HG02938 (cell line): ENCODE results near the gene LRP1.

ENCODE experiments used
- ATAC-seq: cut with Tn5 transposase; IDR thresholded peaks from one replicate; pipeline ENCODE4 v1.9.1; 2021; ENCODE audit warnings: mild to moderate bottlenecking, moderate library complexity; ENCODE audit not compliant: unreplicated experiment

Gene LRP1

GRCh38 chr12:57190037-57190436, 61.8 kb downstream of the LRP1 start:
- ATAC-seq = no peak

GRCh38 chr12:57190821-57191220, 62.5 kb downstream of the LRP1 start:
- ATAC-seq = no peak

GRCh38 chr12:57191410-57191809, 63.1 kb downstream of the LRP1 start:
- ATAC-seq = no peak

- ATAC-seq = no peak
Measured at GRCh38 chr12:57192920-57193319, 64.6 kb downstream of the LRP1 start.

GRCh38 chr12:57193706-57194245, 65.5 kb downstream of the LRP1 start:
- ATAC-seq = no peak

GRCh38 chr12:57194253-57194652, 66.0 kb downstream of the LRP1 start:
- ATAC-seq = no peak

- no peak for ATAC-seq
Measured at GRCh38 chr12:57195186-57195585, 66.9 kb downstream of the LRP1 start.

GRCh38 chr12:57195611-57196371, 67.5 kb downstream of the LRP1 start:
- ATAC-seq = no peak

- ATAC-seq = no peak
Measured at GRCh38 chr12:57196439-57196838, 68.2 kb downstream of the LRP1 start.

- ATAC-seq = no peak
Measured at GRCh38 chr12:57196956-57197355, 68.7 kb downstream of the LRP1 start.

- no peak for ATAC-seq
Measured at GRCh38 chr12:57198329-57198728, 70.0 kb downstream of the LRP1 start.

GRCh38 chr12:57199191-57199590, 70.9 kb downstream of the LRP1 start:
- no peak for ATAC-seq

GRCh38 chr12:57200497-57200896, 72.2 kb downstream of the LRP1 start:
- no peak for ATAC-seq

- no peak for ATAC-seq
Measured at GRCh38 chr12:57201219-57201618, 72.9 kb downstream of the LRP1 start.

- no peak for ATAC-seq
Measured at GRCh38 chr12:57201631-57202030, 73.3 kb downstream of the LRP1 start.

GRCh38 chr12:57202321-57202720, 74.0 kb downstream of the LRP1 start:
- ATAC-seq = no peak

GRCh38 chr12:57203201-57203600, 74.9 kb downstream of the LRP1 start:
- no peak for ATAC-seq

GRCh38 chr12:57203791-57204190, 75.5 kb downstream of the LRP1 start:
- ATAC-seq = no peak

- no peak for ATAC-seq
Measured at GRCh38 chr12:57204454-57204853, 76.2 kb downstream of the LRP1 start.

GRCh38 chr12:57205186-57205585, 76.9 kb downstream of the LRP1 start:
- ATAC-seq = no peak

GRCh38 chr12:57205931-57206330, 77.6 kb downstream of the LRP1 start:
- no peak for ATAC-seq

- no peak for ATAC-seq
Measured at GRCh38 chr12:57207731-57208630, 79.7 kb downstream of the LRP1 start.
